ENCODE data around the gene RBM17. TPM values are rescaled to one million over a fixed set of nuclear protein-coding genes. Genes with fewer than 3 reads are reported as not detected.

RBM17 gene
- total RNA-seq, 1 experiment from 2014 or later, result 129 TPM

DNA sequence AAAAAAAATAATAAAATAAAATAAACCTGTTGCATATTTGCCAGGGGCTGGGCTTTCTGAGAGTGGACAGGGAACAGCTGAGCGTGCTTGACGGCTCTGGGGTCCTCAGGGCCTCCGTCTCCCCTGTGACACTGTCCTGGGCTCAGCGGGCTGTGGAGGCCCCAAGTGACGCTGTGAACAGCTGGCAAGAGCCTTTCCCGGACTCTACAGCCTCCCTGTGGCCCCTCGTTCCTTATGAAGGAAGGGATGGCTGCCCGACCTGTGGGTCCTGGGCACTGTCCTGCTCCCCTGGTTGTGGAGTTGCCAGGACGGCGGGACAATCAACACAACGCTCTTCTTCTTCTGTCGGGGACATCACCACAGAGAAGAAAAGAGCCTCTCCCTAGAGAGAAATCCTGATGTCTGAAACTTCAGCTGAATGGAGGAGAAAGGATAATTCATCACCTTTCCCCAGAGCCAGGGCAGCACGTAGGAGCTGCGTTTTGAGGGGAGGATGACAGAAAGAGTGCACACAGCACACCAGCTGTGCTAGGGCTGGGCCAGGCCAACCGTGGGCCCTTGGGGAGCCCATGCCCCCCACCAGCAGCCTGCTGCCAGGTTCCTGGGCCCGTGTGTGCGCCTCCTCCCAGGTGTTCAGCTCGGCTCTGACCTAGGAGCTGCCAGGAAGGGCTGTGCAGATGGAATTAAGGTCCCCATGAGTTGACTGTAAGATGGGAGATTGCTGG, 45.4 kb downstream of the RBM17 start:
- no peak for DNase-seq (ENCODE audit: low read depth, low spot score)
- no TSS peak for BruUV-seq (replicated peaks)
- POLR2A ChIA-PET, result interaction anchor here (0.9 kb wide), 1 partner anchor 10 kb away, joined by 3 read pairs; no protein-coding TSS in a partner anchor
- intact Hi-C loops (cut with micrococcal nuclease), result no loop called here
- H3K27ac ChIP-seq (ENCODE audit: low read depth, low read length), result no peak overlapping the region
- H3K36me3 ChIP-seq (ENCODE audit: control insufficient read depth in 1 of 2, insufficient read depth in 2 of 2, low read length in 2 of 2), result no peaks in the 10 kb centered on the region
- H3K9ac ChIP-seq (ENCODE audit: low read length), result no peak overlapping the region
- no peaks in the 10 kb centered on the region for H3K9me3 ChIP-seq (ENCODE audit: control insufficient read depth in 1 of 2, insufficient read depth in 1 of 2, low read depth in 1 of 2, low read length in 2 of 2)
- no peaks in the 10 kb centered on the region for H3K9me2 ChIP-seq (ENCODE audit: insufficient read depth)
- no peak for ATAC-seq
- H3K27me3 ChIP-seq (ENCODE audit: insufficient read depth, low read length), result peaks cover 28% of the 10 kb centered on the region; the same call in 1 of the 2 replicates
- no peak overlapping the region for H3K4me3 ChIP-seq (replicated peaks in 1 of 2; ENCODE audit: low read depth in 1 of 2, low read length in 2 of 2)
- H3K4me2 ChIP-seq (ENCODE audit: low read length), result no peak overlapping the region
- RAD21 ChIA-PET (ENCODE audit: low non-redundant PET in 1 of 2, low total read pairs in 2 of 2, uncharacterized antibody in 2 of 2, unreplicated experiment in 2 of 2), result no interaction called here
- CTCF ChIA-PET, result interaction anchor here (0.8 kb wide), 1 partner anchor 268 kb away, joined by 3 read pairs; no protein-coding TSS in a partner anchor
- no peak overlapping the region for H2AFZ ChIP-seq (ENCODE audit: low read depth, low read length, poor library complexity, severe bottlenecking)
- no peaks in the 10 kb centered on the region for H3K79me2 ChIP-seq (ENCODE audit: insufficient read depth, low read length)
- H4K20me1 ChIP-seq (ENCODE audit: insufficient read depth), result no peaks in the 10 kb centered on the region
- TF ChIP-seq RAD21 (IDR thresholded peaks at IDR 0.05; ENCODE audit: low read depth), result no peak
- no peak for TF ChIP-seq JUND (IDR thresholded peaks at IDR 0.05)
- no peak for TF ChIP-seq SRF (IDR thresholded peaks at IDR 0.05; ENCODE audit: low read depth)
- TF ChIP-seq CBX3 (IDR thresholded peaks at IDR 0.05; ENCODE audit: low read depth), result no peak
- no peak for TF ChIP-seq SP1 (IDR thresholded peaks at IDR 0.05; ENCODE audit: low read depth)
- TF ChIP-seq TCF7L2 (IDR thresholded peaks at IDR 0.05; ENCODE audit: borderline replicate concordance, extremely low read depth, insufficient read depth, insufficient read length), result no peak
- no peak for TF ChIP-seq EZH2phosphoT487 (IDR thresholded peaks at IDR 0.05; ENCODE audit: borderline replicate concordance)
- TF ChIP-seq ELF1 (IDR thresholded peaks at IDR 0.05; ENCODE audit: borderline replicate concordance, low read depth), result no peak
- TF ChIP-seq FOSL1 (IDR thresholded peaks at IDR 0.05; ENCODE audit: low read depth), result no peak
- TF ChIP-seq, protein P1, sequence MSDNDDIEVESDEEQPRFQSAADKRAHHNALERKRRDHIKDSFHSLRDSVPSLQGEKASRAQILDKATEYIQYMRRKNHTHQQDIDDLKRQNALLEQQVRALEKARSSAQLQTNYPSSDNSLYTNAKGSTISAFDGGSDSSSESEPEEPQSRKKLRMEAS (IDR thresholded peaks at IDR 0.05), result no peak
- no peak for TF ChIP-seq POLR2A (IDR thresholded peaks at IDR 0.05; ENCODE audit: borderline replicate concordance, extremely low read depth, insufficient read depth, insufficient read length)
- H3K4me1 ChIP-seq (ENCODE audit: control insufficient read depth in 1 of 2, insufficient read depth in 2 of 2, low read length in 2 of 2), result no peaks in the 10 kb centered on the region

GRCh38 chr10:6135039-6135438, 46.2 kb downstream of the RBM17 start:
- Histone ChIP-seq H3K79me2 (ENCODE audit: insufficient read depth, low read length) (no peaks in the 10 kb centered on the region), H2AFZ (ENCODE audit: low read depth, low read length, poor library complexity, severe bottlenecking) (no peak overlapping the region), H3K27me3 (ENCODE audit: insufficient read depth, low read length) (peaks cover 28% of the 10 kb centered on the region; the same call in 1 of the 2 replicates), H3K36me3 (ENCODE audit: control insufficient read depth in 1 of 2, insufficient read depth in 2 of 2, low read length in 2 of 2) (no peaks in the 10 kb centered on the region), H3K4me2 (ENCODE audit: low read length) (no peak overlapping the region), H3K9ac (ENCODE audit: low read length) (no peak overlapping the region), H4K20me1 (ENCODE audit: insufficient read depth) (no peaks in the 10 kb centered on the region), H3K4me1 (ENCODE audit: control insufficient read depth in 1 of 2, insufficient read depth in 2 of 2, low read length in 2 of 2) (no peaks in the 10 kb centered on the region), H3K9me2 (ENCODE audit: insufficient read depth) (no peaks in the 10 kb centered on the region), H3K27ac (ENCODE audit: low read depth, low read length) (no peak overlapping the region), H3K9me3 (ENCODE audit: control insufficient read depth in 1 of 2, insufficient read depth in 1 of 2, low read depth in 1 of 2, low read length in 2 of 2) (no peaks in the 10 kb centered on the region), H3K4me3 (replicated peaks in 1 of 2; ENCODE audit: low read depth in 1 of 2, low read length in 2 of 2) (no peak overlapping the region)
- DNase-seq (ENCODE audit: low read depth, low spot score), result no peak
- CTCF ChIA-PET, result interaction anchor here (0.8 kb wide), 1 partner anchor 267 kb away, joined by 3 read pairs; no protein-coding TSS in a partner anchor
- TF ChIP-seq, protein P2, sequence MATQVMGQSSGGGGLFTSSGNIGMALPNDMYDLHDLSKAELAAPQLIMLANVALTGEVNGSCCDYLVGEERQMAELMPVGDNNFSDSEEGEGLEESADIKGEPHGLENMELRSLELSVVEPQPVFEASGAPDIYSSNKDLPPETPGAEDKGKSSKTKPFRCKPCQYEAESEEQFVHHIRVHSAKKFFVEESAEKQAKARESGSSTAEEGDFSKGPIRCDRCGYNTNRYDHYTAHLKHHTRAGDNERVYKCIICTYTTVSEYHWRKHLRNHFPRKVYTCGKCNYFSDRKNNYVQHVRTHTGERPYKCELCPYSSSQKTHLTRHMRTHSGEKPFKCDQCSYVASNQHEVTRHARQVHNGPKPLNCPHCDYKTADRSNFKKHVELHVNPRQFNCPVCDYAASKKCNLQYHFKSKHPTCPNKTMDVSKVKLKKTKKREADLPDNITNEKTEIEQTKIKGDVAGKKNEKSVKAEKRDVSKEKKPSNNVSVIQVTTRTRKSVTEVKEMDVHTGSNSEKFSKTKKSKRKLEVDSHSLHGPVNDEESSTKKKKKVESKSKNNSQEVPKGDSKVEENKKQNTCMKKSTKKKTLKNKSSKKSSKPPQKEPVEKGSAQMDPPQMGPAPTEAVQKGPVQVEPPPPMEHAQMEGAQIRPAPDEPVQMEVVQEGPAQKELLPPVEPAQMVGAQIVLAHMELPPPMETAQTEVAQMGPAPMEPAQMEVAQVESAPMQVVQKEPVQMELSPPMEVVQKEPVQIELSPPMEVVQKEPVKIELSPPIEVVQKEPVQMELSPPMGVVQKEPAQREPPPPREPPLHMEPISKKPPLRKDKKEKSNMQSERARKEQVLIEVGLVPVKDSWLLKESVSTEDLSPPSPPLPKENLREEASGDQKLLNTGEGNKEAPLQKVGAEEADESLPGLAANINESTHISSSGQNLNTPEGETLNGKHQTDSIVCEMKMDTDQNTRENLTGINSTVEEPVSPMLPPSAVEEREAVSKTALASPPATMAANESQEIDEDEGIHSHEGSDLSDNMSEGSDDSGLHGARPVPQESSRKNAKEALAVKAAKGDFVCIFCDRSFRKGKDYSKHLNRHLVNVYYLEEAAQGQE (IDR thresholded peaks at IDR 0.05; ENCODE audit: low read depth), result no peak
- no peak for TF ChIP-seq EGR1 (IDR thresholded peaks at IDR 0.05; ENCODE audit: low read depth)
- no TSS peak for BruUV-seq (replicated peaks)
- POLR2A ChIA-PET, result interaction anchor here (0.9 kb wide), 1 partner anchor 10 kb away, joined by 3 read pairs; no protein-coding TSS in a partner anchor
- intact Hi-C loops (cut with micrococcal nuclease), result no loop called here
- ATAC-seq, result no peak
- RAD21 ChIA-PET (ENCODE audit: low non-redundant PET in 1 of 2, low total read pairs in 2 of 2, uncharacterized antibody in 2 of 2, unreplicated experiment in 2 of 2), result no interaction called here

Data from HCT116 (cell line).